K562 (cell line): Measurements from ENCODE around the gene IRF1. TPM values are rescaled to one million over a fixed set of nuclear protein-coding genes. Genes with fewer than 3 reads are reported as not detected.

Experiments used
- BHLHE40 ChIP-seq: IDR thresholded peaks from 2 replicates; pipeline ENCODE4 v1.6.1; 2011; ENCODE audit warnings: low read length, improper control_type of control experiment
- CBX1 ChIP-seq: sonication (generic); IDR thresholded peaks from 2 replicates; pipeline ENCODE4 v1.6.1; 2016; ENCODE audit warnings: antibody characterized with exemption, low read depth, mild to moderate bottlenecking
- JUND ChIP-seq, 2 experiments: IDR thresholded peaks; 2 replicates in 1 of 2; 3 replicates in 1 of 2; pipeline ENCODE4 v1.6.1; 2011; ENCODE audit warnings: borderline replicate concordance in 2 of 2, low read depth in 2 of 2, low read length in 2 of 2, improper control_type of control experiment in 1 of 2, missing biosample characterization in 1 of 2, missing genetic modification characterization in 1 of 2, missing genetic modification reagents in 1 of 2
- RAD51 ChIP-seq: fragments of 450-650 bp; IDR thresholded peaks from 2 replicates; pipeline ENCODE4 v1.7.1; 2016; ENCODE audit warnings: low read depth, mild to moderate bottlenecking, borderline replicate concordance
- RBM25 ChIP-seq: fragments of 200-400 bp; formaldehyde crosslinking; IDR thresholded peaks from 2 replicates; pipeline ENCODE4 v1.6.1; 2018; ENCODE audit warnings: low read length, low read depth, moderate library complexity; ENCODE audit not compliant: severe bottlenecking
- RCOR1 ChIP-seq, 2 experiments: IDR thresholded peaks; 2 replicates each; pipeline ENCODE4 v1.6.1; 2012; ENCODE audit warnings: low read depth in 2 of 2, low read length in 2 of 2, borderline replicate concordance in 1 of 2, improper control_type of control experiment in 1 of 2
- SAFB2 ChIP-seq: fragments of 200-400 bp; formaldehyde crosslinking; IDR thresholded peaks from 2 replicates; pipeline ENCODE4 v1.6.1; 2018; ENCODE audit warnings: borderline replicate concordance, low read length, low read depth, moderate library complexity; ENCODE audit not compliant: severe bottlenecking
- SMAD4 ChIP-seq: fragments of 250-450 bp; sonication (Bioruptor Pico); conservative IDR thresholded peaks from 2 replicates; pipeline ENCODE4 v1.8.0; 2021; ENCODE audit warnings: inconsistent platforms, mild to moderate bottlenecking, moderate library complexity
- TRIM24 ChIP-seq, 2 experiments: fragments of 450-650 bp; IDR thresholded peaks; 2 replicates each; pipeline ENCODE4 v1.6.1; 2016
- USF2 ChIP-seq: sonication (generic); formaldehyde crosslinking; IDR thresholded peaks from 2 replicates; pipeline ENCODE4 v1.5.0; 2020; ENCODE audit warnings: missing genetic modification reagents
- ZNF239 ChIP-seq: fragments of 250-450 bp; sonication (Bioruptor Pico); IDR thresholded peaks from 2 replicates; pipeline ENCODE4 v1.4.0; 2020; ENCODE audit warnings: mild to moderate bottlenecking
- ZNF766 ChIP-seq: fragments of 200-800 bp; sonication (Bioruptor generic); conservative IDR thresholded peaks from 2 replicates; pipeline ENCODE4 v1.6.1; 2016; ENCODE audit warnings: missing genetic modification characterization, missing compliant biosample characterization
- polyA plus RNA-seq, 8 experiments: library from polyadenylated mRNA; depleted of rRNA in 4 of 8; stranded (reverse) in 5 of 8; unstranded in 3 of 8; fragments of >200 nt; fragmentation: Nextera tagmentation in 2 of 8; fragmentation: Illumina TruSeq in 1 of 8; extraction: Ambion mirVana in 2 of 8; extraction: Trizol in 1 of 8; gene quantifications; 2 replicates each; pipeline versions ENCODE4 v1.2.1 to v1.2.3, GENCODE V29; 2011 to 2014; ENCODE audit warnings: inconsistent platforms in 1 of 8, missing spikeins in 1 of 8
- total RNA-seq, 7 experiments: library from RNA; depleted of rRNA in 6 of 7; stranded (reverse); fragments of >200 nt in 6 of 7; fragmentation: Illumina TruSeq in 2 of 7; extraction: Trizol in 2 of 7; gene quantifications; 2 replicates each; pipeline versions ENCODE4 v1.2.1 to v1.2.3, GENCODE V29; 2011 to 2021; ENCODE audit warnings: low replicate concordance in 1 of 7

Gene IRF1
- total and polyA plus RNA-seq, 9 of the 15 experiments (the other 6 are each of a cell fraction or from before 2014, with no cell fraction given): 1.1 to 12.3 (median 5.9) TPM

- peak; percentile 64 for TF ChIP-seq RBM25
- no peak for TF ChIP-seq ZNF239
- no peak for TF ChIP-seq JUND (IDR thresholded peaks at IDR 0.05; ENCODE audit: borderline replicate concordance, low read depth, low read length)
- TF ChIP-seq JUND (tag; IDR thresholded peaks at IDR 0.05; ENCODE audit: borderline replicate concordance, low read depth, low read length): peak; percentile 11; the same call in 1 of the 3 replicates
- TF ChIP-seq RAD51: no peak
- 0 out of 2 replicates have a peak, but pooled peaks have one; percentile 48 for TF ChIP-seq ZNF766 (CRISPR knock-in tag)
- 0 out of 2 replicates have a peak, but pooled peaks have one; percentile 19 for TF ChIP-seq CBX1
- TF ChIP-seq TRIM24 (IDR thresholded peaks at IDR 0.05): no peak
- no peak for TF ChIP-seq BHLHE40
- no peak for TF ChIP-seq SAFB2
- no peak for TF ChIP-seq USF2
- 0 out of 4 replicates have a peak, but pooled peaks of 1 of the 2 experiments have one; percentile 15 for TF ChIP-seq RCOR1 (IDR thresholded peaks at IDR 0.05; ENCODE audit: borderline replicate concordance in 1 of 2, low read depth in 2 of 2, low read length in 2 of 2)
- 0 out of 2 replicates have a peak, but pooled peaks have one; percentile 25 for TF ChIP-seq SMAD4 (CRISPR knock-in tag)
- TF ChIP-seq, all 486 proteins: peak for 24
Observed at GRCh38 chr5:132467287-132467984, 23.1 kb downstream of the IRF1 start (continued).
